Epidermal melanocyte (primary cell): Measurements from ENCODE around the gene PACRG.

ENCODE experiments used
- DNase-seq: peaks from one replicate; pipeline ENCODE4 v3.0.0; 2011; ENCODE audit warnings: low spot score; ENCODE audit not compliant: insufficient read length

The PACRG gene

GRCh38 chr6:162710419-162710818 is 17.4 kb upstream of the PACRG start:
- DNase-seq = no peak

GRCh38 chr6:162710936-162711335 is 16.8 kb upstream of the PACRG start:
- no peak for DNase-seq

- DNase-seq = no peak
Observed at GRCh38 chr6:162711376-162711775, 16.4 kb upstream of the PACRG start.

- DNase-seq = no peak
Observed at GRCh38 chr6:162712694-162713093, 15.1 kb upstream of the PACRG start.

GRCh38 chr6:162713974-162714780 is 13.6 kb upstream of the PACRG start:
- no peak for DNase-seq

- no peak for DNase-seq
Observed at GRCh38 chr6:162715601-162716000, 12.2 kb upstream of the PACRG start.

GRCh38 chr6:162719528-162719927 is 8.2 kb upstream of the PACRG start:
- DNase-seq = no peak

- DNase-seq = no peak
Observed at GRCh38 chr6:162721404-162721687, 6.4 kb upstream of the PACRG start.

GRCh38 chr6:162722226-162722625 is 5.5 kb upstream of the PACRG start:
- DNase-seq = no peak

GRCh38 chr6:162722633-162723032 is 5.1 kb upstream of the PACRG start:
- no peak for DNase-seq

GRCh38 chr6:162726947-162727321 is 840 bp upstream of the PACRG start:
- no peak for DNase-seq

- DNase-seq = no peak
Observed at GRCh38 chr6:162728197-162728596, 423 bp downstream of the PACRG start.

GRCh38 chr6:162728706-162729105 is 932 bp downstream of the PACRG start:
- no peak for DNase-seq

- no peak for DNase-seq
Observed at GRCh38 chr6:162730502-162730901, 2.7 kb downstream of the PACRG start.

GRCh38 chr6:162733489-162733888 is 5.7 kb downstream of the PACRG start:
- DNase-seq = no peak

GRCh38 chr6:162736961-162737360 is 9.2 kb downstream of the PACRG start:
- DNase-seq = no peak

GRCh38 chr6:162750776-162751175 is 23.0 kb downstream of the PACRG start:
- no peak for DNase-seq

- no peak for DNase-seq
Observed at GRCh38 chr6:162751211-162751859, 23.6 kb downstream of the PACRG start.

GRCh38 chr6:162753775-162754174 is 26.0 kb downstream of the PACRG start:
- DNase-seq = no peak

GRCh38 chr6:162770136-162770535 is 42.4 kb downstream of the PACRG start:
- no peak for DNase-seq

- DNase-seq = no peak
Observed at GRCh38 chr6:162770955-162771354, 43.2 kb downstream of the PACRG start.

GRCh38 chr6:162772466-162772865 is 44.7 kb downstream of the PACRG start:
- no peak for DNase-seq

GRCh38 chr6:162773996-162774395 is 46.2 kb downstream of the PACRG start:
- no peak for DNase-seq
